Measurements from ENCODE around the gene EGLN2. TPM values are rescaled to one million over a fixed set of nuclear protein-coding genes. Genes with fewer than 3 reads are reported as not detected.

Gene EGLN2
- total and polyA plus RNA-seq, 4 donors: 60.0 to 120 (median 93.7) TPM

GRCh38 chr19:40802300-40803169, 3.5 kb downstream of the EGLN2 start:
- H3K36me3 ChIP-seq (ENCODE audit: control insufficient read depth in 1 of 2, insufficient read depth in 2 of 2, low read length in 1 of 2): peaks cover 0 to 4% of the 10 kb centered on the region in 2 donors
- H3K4me1 ChIP-seq (ENCODE audit: control insufficient read depth in 1 of 2, insufficient read depth in 2 of 2, low read length in 2 of 2): no peaks in the 10 kb centered on the region
- H3K9me3 ChIP-seq (ENCODE audit: control insufficient read depth, low read length): no peaks in the 10 kb centered on the region
- 7 to 10% methylated on average over 11 of the region's 11 CpGs for WGBS, 2 donors
- H3K4me3 ChIP-seq (ENCODE audit: low read length in 2 of 2): no peak overlapping the region
- no peaks in the 10 kb centered on the region for H3K27me3 ChIP-seq (ENCODE audit: control insufficient read depth in 1 of 2, insufficient read depth in 2 of 2, low read length in 1 of 2)
- intact Hi-C loops (cut with DNase I): loop anchor here in 1 of 2 donors (10.0 kb wide), 1 partner anchor 358 kb away; the partner anchor contains the start of gene SERTAD3
- DNase-seq (peak in 1 of 2 donors; percentile 79), ATAC-seq (ENCODE audit: low FRiP score) (no peak)
- H3K27ac ChIP-seq (ENCODE audit: low read depth in 1 of 2, low read length in 2 of 2): peak overlapping the region in 1 of 2 donors; percentile 6

- H3K27ac ChIP-seq (ENCODE audit: low read depth in 1 of 2, low read length in 2 of 2): peak overlapping the region in 1 of 2 donors; percentile 6
- H3K4me3 ChIP-seq (ENCODE audit: low read length in 2 of 2): no peak overlapping the region
- no peaks in the 10 kb centered on the region for H3K9me3 ChIP-seq (ENCODE audit: control insufficient read depth, low read length)
- 45 to 60% methylated on average over 9 of the region's 9 CpGs for WGBS, 2 donors
- ATAC-seq (ENCODE audit: low FRiP score) (no peak), DNase-seq (peak in 1 of 2 donors; percentile 75)
- intact Hi-C loops (cut with DNase I): loop anchor here in 1 of 2 donors (10.0 kb wide), 1 partner anchor 359 kb away; the partner anchor contains the start of gene SERTAD3
- no peaks in the 10 kb centered on the region for H3K27me3 ChIP-seq (ENCODE audit: control insufficient read depth in 1 of 2, insufficient read depth in 2 of 2, low read length in 1 of 2)
- H3K36me3 ChIP-seq (ENCODE audit: control insufficient read depth in 1 of 2, insufficient read depth in 2 of 2, low read length in 1 of 2): peaks cover 0 to 4% of the 10 kb centered on the region in 2 donors
- H3K4me1 ChIP-seq (ENCODE audit: control insufficient read depth in 1 of 2, insufficient read depth in 2 of 2, low read length in 2 of 2): no peaks in the 10 kb centered on the region
Measured at GRCh38 chr19:40803170-40803856, 4.3 kb downstream of the EGLN2 start.

GRCh38 chr19:40803857-40804782, 5.1 kb downstream of the EGLN2 start:
- no peak overlapping the region for H3K27ac ChIP-seq (ENCODE audit: low read depth in 1 of 2, low read length in 2 of 2)
- peaks cover 0 to 6% of the 10 kb centered on the region in 2 donors for H3K36me3 ChIP-seq (ENCODE audit: control insufficient read depth in 1 of 2, insufficient read depth in 2 of 2, low read length in 1 of 2)
- 66 to 67% methylated on average over 6 of the region's 6 CpGs for WGBS, 2 donors
- H3K4me3 ChIP-seq (ENCODE audit: low read length in 2 of 2): no peak overlapping the region
- H3K4me1 ChIP-seq (ENCODE audit: control insufficient read depth in 1 of 2, insufficient read depth in 2 of 2, low read length in 2 of 2): no peaks in the 10 kb centered on the region
- no peaks in the 10 kb centered on the region for H3K27me3 ChIP-seq (ENCODE audit: control insufficient read depth in 1 of 2, insufficient read depth in 2 of 2, low read length in 1 of 2)
- intact Hi-C loops (cut with DNase I): loop anchor here in 1 of 2 donors (10.0 kb wide), 1 partner anchor 359 kb away; the partner anchor contains the start of gene SERTAD3
- no peaks in the 10 kb centered on the region for H3K9me3 ChIP-seq (ENCODE audit: control insufficient read depth, low read length)
- peak in 1 of 2 donors; percentile 54 for DNase-seq
- no peak for ATAC-seq (ENCODE audit: low FRiP score)

GRCh38 chr19:40804783-40805242, 5.8 kb downstream of the EGLN2 start:
- Histone ChIP-seq H3K4me3 (ENCODE audit: low read length in 2 of 2) (no peak overlapping the region), H3K9me3 (ENCODE audit: control insufficient read depth, low read length) (no peaks in the 10 kb centered on the region), H3K27ac (ENCODE audit: low read depth in 1 of 2, low read length in 2 of 2) (peak overlapping the region in 1 of 2 donors; percentile 22), H3K36me3 (ENCODE audit: control insufficient read depth in 1 of 2, insufficient read depth in 2 of 2, low read length in 1 of 2) (peaks cover 0 to 6% of the 10 kb centered on the region in 2 donors), H3K27me3 (ENCODE audit: control insufficient read depth in 1 of 2, insufficient read depth in 2 of 2, low read length in 1 of 2) (no peaks in the 10 kb centered on the region), H3K4me1 (ENCODE audit: control insufficient read depth in 1 of 2, insufficient read depth in 2 of 2, low read length in 2 of 2) (no peaks in the 10 kb centered on the region)
- DNase-seq (peak in 1 of 2 donors; percentile 54), ATAC-seq (ENCODE audit: low FRiP score) (no peak)
- intact Hi-C loops (cut with DNase I): loop anchor here (5.0 to 10.0 kb wide), 2 partner anchors 143 to 360 kb away; partner anchors contain the start of gene SERTAD3 (in 1 of the 2)
- 1 to 8% methylated on average over 7 of the region's 7 CpGs for WGBS, 2 donors

- H3K4me1 ChIP-seq (ENCODE audit: control insufficient read depth in 1 of 2, insufficient read depth in 2 of 2, low read length in 2 of 2): no peaks in the 10 kb centered on the region
- H3K36me3 ChIP-seq (ENCODE audit: control insufficient read depth in 1 of 2, insufficient read depth in 2 of 2, low read length in 1 of 2): peaks cover 0 to 6% of the 10 kb centered on the region in 2 donors
- H3K9me3 ChIP-seq (ENCODE audit: control insufficient read depth, low read length): no peaks in the 10 kb centered on the region
- intact Hi-C loops (cut with DNase I): loop anchor here (5.0 to 10.0 kb wide), 2 partner anchors 143 to 361 kb away; partner anchors contain the start of gene SERTAD3 (in 1 of the 2)
- DNase-seq (no peak), ATAC-seq (ENCODE audit: low FRiP score) (no peak)
- H3K4me3 ChIP-seq (ENCODE audit: low read length in 2 of 2): no peak overlapping the region
- 66 to 72% methylated on average over 2 of the region's 2 CpGs for WGBS, 2 donors
- no peaks in the 10 kb centered on the region for H3K27me3 ChIP-seq (ENCODE audit: control insufficient read depth in 1 of 2, insufficient read depth in 2 of 2, low read length in 1 of 2)
- peak overlapping the region in 1 of 2 donors; percentile 22 for H3K27ac ChIP-seq (ENCODE audit: low read depth in 1 of 2, low read length in 2 of 2)
Measured at GRCh38 chr19:40805258-40805868, 6.4 kb downstream of the EGLN2 start.

GRCh38 chr19:40806423-40807146, 7.6 kb downstream of the EGLN2 start:
- no peaks in the 10 kb centered on the region for H3K4me1 ChIP-seq (ENCODE audit: control insufficient read depth in 1 of 2, insufficient read depth in 2 of 2, low read length in 2 of 2)
- peak overlapping the region in 1 of 2 donors; percentile 32 for H3K27ac ChIP-seq (ENCODE audit: low read depth in 1 of 2, low read length in 2 of 2)
- intact Hi-C loops (cut with DNase I): loop anchor here (5.0 to 10.0 kb wide), 2 partner anchors 144 to 362 kb away; partner anchors contain the start of gene SERTAD3 (in 1 of the 2)
- no peaks in the 10 kb centered on the region for H3K27me3 ChIP-seq (ENCODE audit: control insufficient read depth in 1 of 2, insufficient read depth in 2 of 2, low read length in 1 of 2)
- no peaks in the 10 kb centered on the region for H3K9me3 ChIP-seq (ENCODE audit: control insufficient read depth, low read length)
- DNase-seq (peak; percentile 85 to 93), ATAC-seq (ENCODE audit: low FRiP score) (peak; percentile 62)
- WGBS, 2 donors: 42 to 44% methylated on average over 26 of the region's 26 CpGs
- H3K36me3 ChIP-seq (ENCODE audit: control insufficient read depth in 1 of 2, insufficient read depth in 2 of 2, low read length in 1 of 2): peaks cover 0 to 2% of the 10 kb centered on the region in 2 donors
- no peak overlapping the region for H3K4me3 ChIP-seq (ENCODE audit: low read length in 2 of 2)

Measured in aorta (tissue), 5 donors.